ENCODE results near the gene KCNG3.

Gene KCNG3

GRCh38 chr2:42458396-42458795 is 35.4 kb downstream of the KCNG3 start:
- H3K4me2 ChIP-seq (ENCODE audit: low read length): no peak overlapping the region
- no peaks in the 10 kb centered on the region for H3K4me1 ChIP-seq (ENCODE audit: control insufficient read depth, low read length)
- TF ChIP-seq EZH2phosphoT487 (IDR thresholded peaks at IDR 0.05; ENCODE audit: borderline replicate concordance, low read length): no peak
- TF ChIP-seq CTCF (IDR thresholded peaks at IDR 0.05; ENCODE audit: low read depth, low read length, poor library complexity, severe bottlenecking): no peak
- H3K79me2 ChIP-seq (ENCODE audit: control insufficient read depth, low read length): no peaks in the 10 kb centered on the region
- no peak overlapping the region for H3K4me3 ChIP-seq (ENCODE audit: low read length)
- H4K20me1 ChIP-seq (ENCODE audit: control insufficient read depth, insufficient read depth, low read depth, low read length): no peaks in the 10 kb centered on the region
- no peaks in the 10 kb centered on the region for H3F3A ChIP-seq (ENCODE audit: control insufficient read depth, insufficient read depth)
- no peaks in the 10 kb centered on the region for H3K9me3 ChIP-seq (ENCODE audit: control insufficient read depth, insufficient read depth, low read length)
- H3K27ac ChIP-seq (ENCODE audit: low read depth, low read length): no peak overlapping the region
- no peaks in the 10 kb centered on the region for H3K36me3 ChIP-seq (ENCODE audit: control insufficient read depth, low read length)
- peaks cover 7% of the 10 kb centered on the region; the same call in 1 of the 2 replicates for H3K27me3 ChIP-seq (ENCODE audit: control insufficient read depth, low read length)
- no peaks in the 10 kb centered on the region for H3K9me2 ChIP-seq (replicated peaks; ENCODE audit: control insufficient read depth, low read length)

DNA sequence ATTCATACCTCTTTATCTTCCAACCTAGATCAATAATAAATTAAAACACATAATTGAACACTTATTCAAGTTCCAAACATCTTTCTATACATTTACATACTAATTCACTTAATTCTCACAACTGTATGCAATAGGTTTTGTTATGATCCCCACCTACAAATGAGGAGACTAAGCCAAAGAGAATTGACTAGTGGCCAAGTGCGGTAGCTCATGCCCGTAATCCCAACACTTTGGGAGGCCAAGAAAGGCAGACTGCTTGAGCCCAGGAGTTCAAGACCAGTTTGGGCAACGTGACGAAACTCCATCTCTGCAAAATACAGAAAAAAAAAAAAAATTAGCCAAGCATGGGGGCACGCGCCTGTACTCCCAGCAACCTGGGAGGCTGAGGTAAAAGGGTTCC is 36.8 kb downstream of the KCNG3 start:
- Histone ChIP-seq H3K4me3 (ENCODE audit: low read length) (no peak overlapping the region), H3K36me3 (ENCODE audit: control insufficient read depth, low read length) (no peaks in the 10 kb centered on the region), H3F3A (ENCODE audit: control insufficient read depth, insufficient read depth) (no peaks in the 10 kb centered on the region), H3K9me2 (replicated peaks; ENCODE audit: control insufficient read depth, low read length) (no peaks in the 10 kb centered on the region), H3K4me2 (ENCODE audit: low read length) (no peak overlapping the region), H4K20me1 (ENCODE audit: control insufficient read depth, insufficient read depth, low read depth, low read length) (no peaks in the 10 kb centered on the region), H3K4me1 (ENCODE audit: control insufficient read depth, low read length) (no peaks in the 10 kb centered on the region), H3K9me3 (ENCODE audit: control insufficient read depth, insufficient read depth, low read length) (no peaks in the 10 kb centered on the region), H3K79me2 (ENCODE audit: control insufficient read depth, low read length) (no peaks in the 10 kb centered on the region), H3K27ac (ENCODE audit: low read depth, low read length) (no peak overlapping the region), H3K27me3 (ENCODE audit: control insufficient read depth, low read length) (peaks cover 7% of the 10 kb centered on the region; the same call in 1 of the 2 replicates)
- TF ChIP-seq CTCF (IDR thresholded peaks at IDR 0.05; ENCODE audit: low read depth, low read length, poor library complexity, severe bottlenecking): no peak
- TF ChIP-seq EZH2phosphoT487 (IDR thresholded peaks at IDR 0.05; ENCODE audit: borderline replicate concordance, low read length): no peak

GRCh38 chr2:42456126-42456839 is 37.5 kb downstream of the KCNG3 start:
- no peaks in the 10 kb centered on the region for H3K36me3 ChIP-seq (ENCODE audit: control insufficient read depth, low read length)
- no peaks in the 10 kb centered on the region for H3F3A ChIP-seq (ENCODE audit: control insufficient read depth, insufficient read depth)
- no peak overlapping the region for H3K27ac ChIP-seq (ENCODE audit: low read depth, low read length)
- H3K9me2 ChIP-seq (replicated peaks; ENCODE audit: control insufficient read depth, low read length): no peaks in the 10 kb centered on the region
- peaks cover 7% of the 10 kb centered on the region; the same call in 1 of the 2 replicates for H3K27me3 ChIP-seq (ENCODE audit: control insufficient read depth, low read length)
- no peak overlapping the region for H3K4me2 ChIP-seq (ENCODE audit: low read length)
- H3K4me3 ChIP-seq (ENCODE audit: low read length): no peak overlapping the region
- no peaks in the 10 kb centered on the region for H3K9me3 ChIP-seq (ENCODE audit: control insufficient read depth, insufficient read depth, low read length)
- TF ChIP-seq EZH2phosphoT487 (IDR thresholded peaks at IDR 0.05; ENCODE audit: borderline replicate concordance, low read length) (no peak), CTCF (IDR thresholded peaks at IDR 0.05; ENCODE audit: low read depth, low read length, poor library complexity, severe bottlenecking) (no peak)
- no peaks in the 10 kb centered on the region for H3K79me2 ChIP-seq (ENCODE audit: control insufficient read depth, low read length)
- no peaks in the 10 kb centered on the region for H3K4me1 ChIP-seq (ENCODE audit: control insufficient read depth, low read length)
- no peaks in the 10 kb centered on the region for H4K20me1 ChIP-seq (ENCODE audit: control insufficient read depth, insufficient read depth, low read depth, low read length)
